ENCODE measurements around the gene MRPL1. TPM values are rescaled to one million over a fixed set of nuclear protein-coding genes. Genes with fewer than 3 reads are reported as not detected.

MRPL1 gene
- total RNA-seq = 10 to 100 TPM; 32.8 to 41.9 TPM
- long read RNA-seq, transcript MRPL1-201 (9 exons, 1,490 nt) = major isoform, 11 of 13 reads
- long read RNA-seq, partial matches to known transcripts = 1 of 13 reads
- long read RNA-seq, other reads (novel, unspliced or antisense) = 1 of 13 reads

- DNase-seq (peak; percentile 91), ATAC-seq (peak; percentile 97 to 98)
- intact Hi-C loops (cut with DNase I) = no loop called here
Observed at GRCh38 chr4:77862478-77863216, at the start of gene MRPL1. Gene MRPL1, plus strand, starts transcription at chr4:77862830. Its CDS starts 19 bp downstream, at chr4:77862849.

GRCh38 chr4:77815636-77816035 lies 47.0 kb upstream of the MRPL1 start:
- DNase-seq (no peak), ATAC-seq (no peak)
- intact Hi-C loops (cut with DNase I) = no loop called here

DNA sequence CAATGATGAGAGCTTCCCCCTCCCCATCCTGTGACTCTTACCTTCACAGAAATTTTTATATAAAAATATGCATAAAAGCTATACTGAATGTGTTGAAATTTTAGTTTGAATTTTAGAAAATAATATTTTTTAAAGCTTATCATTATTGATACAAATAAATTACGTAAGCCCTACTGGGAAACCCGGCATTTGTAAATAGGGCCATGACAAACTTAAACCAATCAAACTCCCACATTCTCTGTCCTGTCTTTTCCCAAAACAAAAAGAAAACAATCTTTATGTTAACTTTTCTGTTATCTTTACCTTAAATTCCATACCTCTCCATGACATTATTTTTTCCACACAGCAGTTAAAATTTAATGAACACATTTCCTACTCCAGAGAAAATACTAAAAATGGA lies 46.1 kb upstream of the MRPL1 start:
- DNase-seq = no peak
- no peak for ATAC-seq
- intact Hi-C loops (cut with DNase I) = no loop called here

GRCh38 chr4:77817304-77818072 lies 45.1 kb upstream of the MRPL1 start:
- no peak for DNase-seq
- intact Hi-C loops (cut with DNase I) = no loop called here
- ATAC-seq = no peak

GRCh38 chr4:77818073-77818601 lies 44.5 kb upstream of the MRPL1 start:
- ATAC-seq (peak; percentile 53 to 73), DNase-seq (peak; percentile 73)
- intact Hi-C loops (cut with DNase I) = no loop called here

DNA sequence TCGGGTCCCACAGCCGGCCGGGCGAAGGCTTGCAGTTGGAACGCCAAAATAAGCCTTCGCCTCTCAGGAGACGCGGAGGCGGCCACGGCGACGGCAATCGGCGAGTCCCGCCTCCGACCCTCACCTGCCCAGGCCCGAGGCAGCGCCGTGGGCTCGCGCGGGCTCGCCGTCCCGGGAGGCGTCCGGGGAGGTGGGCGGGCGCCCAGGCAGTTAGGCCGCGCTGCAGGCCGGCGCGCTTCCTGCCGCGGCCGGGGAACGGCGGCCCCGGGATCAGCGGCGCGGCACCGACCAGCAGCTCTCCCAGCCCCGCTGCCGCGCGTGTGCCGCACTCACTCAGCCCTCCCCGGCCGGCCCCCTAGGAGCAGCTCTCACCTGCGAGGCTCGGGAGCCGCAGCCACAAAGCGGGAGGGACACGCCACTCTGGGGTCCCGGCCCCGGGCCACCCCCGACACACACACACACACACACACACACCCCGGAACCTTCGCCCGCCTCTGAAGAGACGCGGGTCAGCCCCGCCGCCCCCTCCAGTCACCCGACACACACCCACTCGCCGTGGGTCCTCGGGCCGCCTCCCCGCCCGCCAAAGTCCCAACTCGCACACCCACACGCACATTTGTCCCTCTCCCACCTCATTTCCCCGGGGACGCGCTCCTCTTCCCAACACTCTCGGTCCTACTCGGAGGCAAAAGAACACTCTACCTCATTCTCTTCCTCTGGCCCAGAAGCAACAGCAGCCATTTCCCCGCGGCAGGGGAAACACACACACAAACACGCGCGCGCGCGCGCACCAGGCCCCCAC lies 43.8 kb upstream of the MRPL1 start, which contains the start of gene CNOT6L:
CNOT6L (minus strand) TSS at position 767 of the 802 bp plus-strand sequence; CDS start at position 707, 60 bp downstream.
- ATAC-seq = peak; percentile 72 to 84
- intact Hi-C loops (cut with DNase I) = no loop called here

GRCh38 chr4:77819404-77819842 lies 43.2 kb upstream of the MRPL1 start:
- intact Hi-C loops (cut with DNase I) = no loop called here
- ATAC-seq (peak; percentile 20 to 40), DNase-seq (no peak)

More for the DNA sequence above, 43.8 kb upstream of the MRPL1 start, which contains the start of gene CNOT6L:
- peak; percentile 85 for DNase-seq

DNA sequence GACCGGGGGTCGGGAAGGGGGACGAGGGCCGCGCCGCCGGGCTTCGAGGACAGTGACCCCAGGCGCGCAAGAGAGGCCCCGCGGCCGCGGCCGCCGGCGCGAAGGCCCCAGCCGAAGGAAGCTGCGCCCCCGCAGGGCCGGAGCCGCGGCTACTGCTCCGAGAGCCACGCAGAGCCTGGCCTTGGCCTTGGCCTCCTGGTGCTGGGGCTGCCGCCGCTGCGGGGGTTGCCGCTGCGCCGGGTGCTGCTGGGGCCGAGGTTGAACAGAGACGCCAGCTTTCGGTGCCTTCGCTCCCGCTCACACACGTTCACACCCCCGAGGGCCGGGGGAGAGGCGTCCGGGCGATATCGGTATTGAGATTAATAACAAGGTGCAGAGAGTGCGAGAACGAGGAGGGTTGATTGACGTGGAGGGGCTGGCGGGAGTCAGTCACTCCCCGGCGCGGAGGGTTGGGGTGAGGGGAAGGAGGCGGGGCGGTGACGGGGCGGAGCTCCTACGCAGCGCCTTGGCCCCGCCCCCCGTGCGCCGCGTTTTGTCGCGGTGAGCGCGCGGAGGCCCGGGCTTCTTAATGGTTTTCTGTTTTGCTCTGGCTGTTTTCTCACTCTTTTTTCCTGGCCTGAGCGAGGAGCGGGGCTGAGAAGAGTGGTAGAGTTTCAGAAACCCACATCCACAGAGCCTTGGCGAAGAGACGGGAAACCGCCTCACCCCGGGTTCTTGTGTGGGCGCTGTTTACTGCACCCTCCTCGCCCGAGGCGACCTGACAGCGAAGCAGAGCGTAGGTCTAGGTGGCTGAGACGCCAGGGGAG lies 42.6 kb upstream of the MRPL1 start:
- DNase-seq (peak; percentile 93), ATAC-seq (peak; percentile 90 to 93)
- intact Hi-C loops (cut with DNase I) = loop anchor here in 1 of 2 donors (2.0 kb wide), 1 partner anchor 41 kb away; no protein-coding TSS in a partner anchor

DNA sequence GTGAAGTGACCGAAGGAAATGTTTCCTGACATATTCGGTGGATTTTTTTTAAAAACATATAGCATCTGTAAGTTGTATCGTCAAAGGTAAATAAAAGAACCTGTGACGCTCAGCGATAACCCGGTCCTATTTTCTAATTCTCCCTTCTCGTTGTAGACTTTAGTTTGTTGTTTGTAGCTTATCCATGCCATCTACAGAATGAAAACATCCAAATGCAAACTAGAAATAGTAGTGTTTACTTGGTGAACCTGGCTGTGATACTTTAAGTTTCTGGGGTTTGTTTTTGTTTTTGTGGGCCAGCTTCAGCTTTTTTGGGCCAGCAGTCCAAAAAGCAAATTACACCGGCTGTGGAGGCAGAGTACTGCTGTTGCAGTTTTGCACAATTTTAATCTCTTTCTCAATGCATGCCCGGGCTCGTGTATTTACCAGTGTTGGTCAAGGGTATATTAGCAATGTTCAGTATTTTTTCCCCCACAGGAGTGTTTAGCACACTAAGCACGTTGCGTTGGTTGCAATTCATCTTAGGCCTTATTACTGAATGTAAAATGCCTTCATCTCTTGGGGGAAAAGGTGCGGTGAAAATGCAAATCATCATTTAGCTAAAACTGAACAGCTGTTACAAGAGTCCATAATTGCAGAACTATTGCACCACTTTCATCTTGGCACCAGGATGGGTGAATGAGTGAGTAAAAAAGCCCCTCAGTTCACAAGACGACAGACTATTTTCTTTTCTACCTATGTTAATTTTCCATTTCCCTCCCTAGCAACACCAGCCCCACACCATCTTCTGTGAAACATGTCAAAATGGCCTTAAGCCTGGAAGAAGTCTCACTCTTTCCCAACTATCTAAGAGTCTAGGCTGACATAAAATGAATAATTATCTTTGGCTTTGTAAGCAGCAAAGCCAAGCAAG lies 41.7 kb upstream of the MRPL1 start:
- no peak for ATAC-seq
- intact Hi-C loops (cut with DNase I) = loop anchor here in 1 of 2 donors (2.0 kb wide), 1 partner anchor 40 kb away; no protein-coding TSS in a partner anchor
- DNase-seq = no peak

DNA sequence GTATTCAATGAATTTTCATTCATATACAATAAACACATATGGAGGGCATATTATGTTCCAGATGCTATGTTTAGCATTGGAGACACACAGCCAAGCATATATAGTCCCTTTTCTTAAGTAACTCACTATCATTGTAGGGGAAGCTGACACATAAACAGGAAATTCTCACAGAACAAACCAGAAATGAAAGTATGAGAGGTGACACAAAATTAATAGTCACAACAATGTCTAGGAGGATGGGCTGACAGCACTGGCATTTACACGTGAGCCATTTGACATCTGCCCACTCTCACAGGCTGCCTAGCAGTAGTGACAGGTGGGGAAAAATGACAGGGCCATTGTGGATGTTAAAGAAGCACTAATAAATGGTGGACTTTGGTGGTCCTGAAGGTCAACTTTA lies 40.9 kb upstream of the MRPL1 start:
- ATAC-seq (no peak), DNase-seq (no peak)
- intact Hi-C loops (cut with DNase I) = loop anchor here in 1 of 2 donors (2.0 kb wide), 1 partner anchor 39 kb away; no protein-coding TSS in a partner anchor

DNA sequence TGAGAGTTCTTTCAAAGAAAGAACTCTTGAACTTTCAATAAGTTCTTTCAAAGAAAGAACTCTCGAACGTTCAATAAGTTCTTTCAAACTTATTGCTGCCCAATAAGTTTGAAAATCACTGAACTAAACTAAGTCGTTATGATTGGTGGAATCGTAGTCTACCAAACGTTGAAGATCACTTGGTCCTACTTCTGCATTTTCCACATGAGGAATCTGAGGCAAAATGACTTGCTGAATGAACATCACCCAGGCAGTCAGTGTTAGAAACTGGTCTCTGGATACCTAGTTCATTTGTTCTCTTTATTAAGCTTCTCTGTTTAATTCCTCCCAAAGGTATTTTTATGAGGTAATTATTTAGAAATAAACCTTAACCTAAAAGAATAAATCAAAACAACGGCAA lies 36.4 kb upstream of the MRPL1 start:
- DNase-seq = no peak
- no peak for ATAC-seq
- intact Hi-C loops (cut with DNase I) = no loop called here

GRCh38 chr4:77827343-77827742 lies 35.3 kb upstream of the MRPL1 start:
- intact Hi-C loops (cut with DNase I) = no loop called here

GRCh38 chr4:77833126-77833724 lies 29.4 kb upstream of the MRPL1 start:
- intact Hi-C loops (cut with DNase I) = no loop called here
- ATAC-seq = no peak

More at GRCh38 chr4:77827343-77827742, 35.3 kb upstream of the MRPL1 start:
- DNase-seq = no peak
- no peak for ATAC-seq

DNA sequence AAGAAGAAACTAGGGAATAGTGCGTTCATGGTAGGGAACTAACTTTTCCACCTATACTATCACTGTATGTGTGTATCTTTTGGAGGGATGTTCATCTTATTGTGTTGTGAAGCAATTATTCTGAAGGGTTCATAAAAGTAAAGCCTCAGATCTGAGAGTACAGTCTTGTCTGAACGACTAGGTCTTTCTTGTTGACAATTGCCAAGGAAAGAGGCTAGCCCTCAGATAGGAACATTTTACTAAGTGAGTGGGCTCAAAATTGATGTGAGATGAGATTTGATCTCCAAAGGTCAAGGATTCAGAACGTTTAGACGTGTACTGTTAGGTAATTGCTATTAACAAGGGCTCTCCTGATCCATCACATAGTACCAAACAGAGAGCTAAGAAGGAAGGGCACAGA lies 28.2 kb upstream of the MRPL1 start:
- intact Hi-C loops (cut with DNase I) = no loop called here
- DNase-seq (no peak), ATAC-seq (no peak)

More at GRCh38 chr4:77833126-77833724, 29.4 kb upstream of the MRPL1 start:
- DNase-seq = no peak

GRCh38 chr4:77843628-77844027 lies 19.0 kb upstream of the MRPL1 start:
- DNase-seq (no peak), ATAC-seq (no peak)
- intact Hi-C loops (cut with DNase I) = no loop called here

DNA sequence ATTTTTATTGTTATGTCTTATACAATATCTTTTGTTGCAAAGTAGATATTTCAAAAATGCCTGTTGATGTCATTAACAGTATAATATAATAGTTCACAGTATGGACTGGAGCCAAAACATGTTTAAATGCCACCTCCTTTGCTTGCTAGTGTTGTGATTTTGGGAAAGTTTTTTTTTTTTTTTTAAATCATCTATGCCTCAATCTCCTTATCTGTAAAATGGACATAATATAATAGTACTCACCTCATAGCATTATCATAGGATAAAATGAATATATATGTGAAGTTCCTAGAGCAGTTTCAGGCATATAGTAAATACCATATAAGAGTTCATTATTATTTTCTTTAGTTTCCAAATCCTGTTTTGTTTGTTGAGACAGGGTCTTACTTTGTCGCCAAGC lies 18.3 kb upstream of the MRPL1 start:
- ATAC-seq = no peak
- intact Hi-C loops (cut with DNase I) = no loop called here
- DNase-seq = no peak

Data from left cardiac atrium (tissue), 4 donors.